Panc1 (cell line): Measurements from ENCODE around the gene IRGQ. TPM values are rescaled to one million over a fixed set of nuclear protein-coding genes. Genes with fewer than 3 reads are reported as not detected.
"Not testable (repeated sequence)": the region's sequence is repeated elsewhere in the genome, so short reads cannot be mapped to it uniquely, and the experiment has no call there.

ENCODE experiments used
- ATAC-seq: fragments of 200-7000 bp; cut with Tn5 transposase; 2 replicates; pipeline ENCODE4 v1.9.1; 2020; ENCODE audit warnings: mild to moderate bottlenecking, moderate library complexity
- BruUV-seq: library from RNA; stranded (reverse); fragments of 400-500 nt; replicated peaks from 2 replicates; lab custom pipeline; 2021; lab: Mats Ljungman, UMichigan
- CTCF ChIA-PET: fragments of 300-600 bp; sonication (Branson Sonifier 250); formaldehyde crosslinking; loops from one replicate; lab custom pipeline; 2022; ENCODE audit warnings: antibody characterized with exemption; lab: Charles Lee
- POLR2A ChIA-PET: fragments of 300-600 bp; sonication (Branson Sonifier 250); formaldehyde crosslinking; loops from one replicate; lab custom pipeline; 2022; ENCODE audit warnings: antibody characterized with exemption; lab: Charles Lee
- DNase-seq: peaks from one replicate; pipeline ENCODE4 v3.0.0-alpha.2; 2010; ENCODE audit warnings: low read depth, low spot score
- H3K27ac ChIP-seq: 2 replicates; pipeline ENCODE4 v1.5.1; 2011; ENCODE audit warnings: mild to moderate bottlenecking, low read length, inconsistent platforms
- H3K27me3 ChIP-seq: fragments of 200-500 bp; sonication (Bioruptor generic); 2 replicates; pipeline ENCODE4 v1.6.0; 2014; ENCODE audit warnings: low read length, inconsistent platforms; ENCODE audit not compliant: control insufficient read depth, insufficient read depth
- H3K36me3 ChIP-seq: fragments of 200-500 bp; sonication (Bioruptor generic); 2 replicates; pipeline ENCODE4 v1.5.1; 2014; ENCODE audit warnings: inconsistent platforms, mild to moderate bottlenecking, low read length, moderate library complexity; ENCODE audit not compliant: control insufficient read depth, insufficient read depth
- H3K4me1 ChIP-seq: 2 replicates; pipeline ENCODE4 v1.5.1; 2011; ENCODE audit warnings: inconsistent platforms, mild to moderate bottlenecking, low read length, moderate library complexity; ENCODE audit not compliant: control insufficient read depth, insufficient read depth
- H3K4me3 ChIP-seq, 2 experiments: 2 replicates each; pipeline ENCODE4 v1.5.1; 2011 to 2012; ENCODE audit warnings: low read depth in 2 of 2, low read length in 2 of 2, mild to moderate bottlenecking in 2 of 2, inconsistent platforms in 1 of 2, moderate library complexity in 1 of 2
- H3K9me3 ChIP-seq: fragments of 200-500 bp; sonication (Bioruptor generic); 2 replicates; pipeline ENCODE4 v1.5.1; 2014; ENCODE audit warnings: low read depth, mild to moderate bottlenecking, inconsistent platforms, low read length, moderate library complexity; ENCODE audit not compliant: control insufficient read depth, insufficient read depth
- POLR2AphosphoS5 ChIP-seq: IDR thresholded peaks from 2 replicates; pipeline ENCODE4 v1.6.1; 2012; ENCODE audit warnings: mild to moderate bottlenecking, low read depth, low read length, moderate library complexity
- SIN3A ChIP-seq: IDR thresholded peaks from 2 replicates; pipeline ENCODE4 v1.6.1; 2012; ENCODE audit warnings: low read depth, mild to moderate bottlenecking, low read length, moderate library complexity, borderline replicate concordance; ENCODE audit not compliant: insufficient read depth
- TCF7L2 ChIP-seq: IDR thresholded peaks from 2 replicates; pipeline ENCODE4 v1.6.1; 2011; ENCODE audit warnings: mild to moderate bottlenecking, low read depth, low read length, inconsistent platforms
- in situ Hi-C: cut with HindIII; loops from 2 replicates; pipeline ENCODE4 v1.10.0; 2016; ENCODE audit warnings: low sequenced_read_pairs, low pct_unique_long_range_greater_than_20kb
- intact Hi-C: fragments of 100-400 bp; cut with micrococcal nuclease; formaldehyde crosslinking; loops from one replicate; pipeline ENCODE4 v1.10.0; 2022; ENCODE audit not compliant: unreplicated experiment
- total RNA-seq: library from RNA; stranded (reverse); gene quantifications from one replicate; pipeline ENCODE4 v1.2.1, GENCODE V29; 2021; ENCODE audit not compliant: unreplicated experiment
- TF ChIP-seq, protein P1 (sequence below): fragments of 450-650 bp; IDR thresholded peaks from 2 replicates; pipeline ENCODE4 v1.5.1; 2017; ENCODE audit warnings: mild to moderate bottlenecking
- TF ChIP-seq, protein P2 (sequence below), 2 experiments: IDR thresholded peaks; 2 replicates each; pipeline ENCODE4 v1.6.1; 2011 to 2012; ENCODE audit warnings: low read depth in 2 of 2, control low read depth in 1 of 2, low read length in 1 of 2, mild to moderate bottlenecking in 1 of 2, moderate library complexity in 1 of 2; ENCODE audit not compliant: insufficient read depth in 1 of 2

Gene IRGQ
- total RNA-seq, 1 experiment from 2014 or later, result 20.4 TPM

DNA sequence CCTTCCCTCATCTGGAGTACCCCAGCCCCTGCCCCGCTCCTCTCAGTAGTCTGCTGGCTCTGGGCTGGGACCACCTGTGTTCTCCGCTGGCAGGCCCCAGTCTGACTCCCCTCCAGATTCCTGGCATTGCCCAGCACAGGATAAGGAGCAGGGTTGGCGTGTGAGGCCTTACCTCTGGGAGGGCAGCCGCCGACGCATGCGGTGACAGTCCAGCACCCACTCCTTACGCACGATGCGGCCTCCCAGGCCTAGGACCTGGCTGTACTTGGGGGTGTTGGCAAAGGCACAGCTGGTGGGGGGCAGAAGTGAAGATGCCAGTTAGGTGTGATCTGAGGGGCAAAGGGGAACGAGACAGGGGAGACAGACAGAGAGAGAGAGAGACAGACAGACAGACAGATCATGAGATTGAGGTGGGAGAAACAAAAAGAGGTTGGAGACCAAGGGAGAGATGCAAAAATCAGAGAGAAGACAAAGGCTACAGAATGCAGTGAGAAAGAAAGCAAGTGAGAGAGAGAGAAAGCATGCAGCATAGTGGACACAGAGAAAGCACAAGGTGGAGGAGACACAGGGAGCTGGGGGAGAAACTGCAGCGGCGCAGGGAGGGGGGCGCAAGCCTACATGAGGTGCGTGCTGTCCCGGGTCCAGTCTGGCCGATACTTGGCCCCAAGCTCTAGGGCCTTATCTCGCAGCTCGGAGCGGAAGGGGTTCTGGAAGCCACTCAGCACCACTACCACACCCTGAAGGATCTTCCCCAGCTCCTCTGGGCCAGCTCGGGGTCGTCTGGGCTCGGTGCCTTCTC is 44.3 kb downstream of the IRGQ start:
- in situ Hi-C loops (no loop called here), intact Hi-C loops (no loop called here)
- BruUV-seq, result no TSS peak
- ATAC-seq (no peak), DNase-seq (no peak)
- no peak for TF ChIP-seq TCF7L2
- no peak for TF ChIP-seq SIN3A
- TF ChIP-seq, protein P1, sequence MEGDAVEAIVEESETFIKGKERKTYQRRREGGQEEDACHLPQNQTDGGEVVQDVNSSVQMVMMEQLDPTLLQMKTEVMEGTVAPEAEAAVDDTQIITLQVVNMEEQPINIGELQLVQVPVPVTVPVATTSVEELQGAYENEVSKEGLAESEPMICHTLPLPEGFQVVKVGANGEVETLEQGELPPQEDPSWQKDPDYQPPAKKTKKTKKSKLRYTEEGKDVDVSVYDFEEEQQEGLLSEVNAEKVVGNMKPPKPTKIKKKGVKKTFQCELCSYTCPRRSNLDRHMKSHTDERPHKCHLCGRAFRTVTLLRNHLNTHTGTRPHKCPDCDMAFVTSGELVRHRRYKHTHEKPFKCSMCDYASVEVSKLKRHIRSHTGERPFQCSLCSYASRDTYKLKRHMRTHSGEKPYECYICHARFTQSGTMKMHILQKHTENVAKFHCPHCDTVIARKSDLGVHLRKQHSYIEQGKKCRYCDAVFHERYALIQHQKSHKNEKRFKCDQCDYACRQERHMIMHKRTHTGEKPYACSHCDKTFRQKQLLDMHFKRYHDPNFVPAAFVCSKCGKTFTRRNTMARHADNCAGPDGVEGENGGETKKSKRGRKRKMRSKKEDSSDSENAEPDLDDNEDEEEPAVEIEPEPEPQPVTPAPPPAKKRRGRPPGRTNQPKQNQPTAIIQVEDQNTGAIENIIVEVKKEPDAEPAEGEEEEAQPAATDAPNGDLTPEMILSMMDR, result no peak
- TF ChIP-seq, protein P2, sequence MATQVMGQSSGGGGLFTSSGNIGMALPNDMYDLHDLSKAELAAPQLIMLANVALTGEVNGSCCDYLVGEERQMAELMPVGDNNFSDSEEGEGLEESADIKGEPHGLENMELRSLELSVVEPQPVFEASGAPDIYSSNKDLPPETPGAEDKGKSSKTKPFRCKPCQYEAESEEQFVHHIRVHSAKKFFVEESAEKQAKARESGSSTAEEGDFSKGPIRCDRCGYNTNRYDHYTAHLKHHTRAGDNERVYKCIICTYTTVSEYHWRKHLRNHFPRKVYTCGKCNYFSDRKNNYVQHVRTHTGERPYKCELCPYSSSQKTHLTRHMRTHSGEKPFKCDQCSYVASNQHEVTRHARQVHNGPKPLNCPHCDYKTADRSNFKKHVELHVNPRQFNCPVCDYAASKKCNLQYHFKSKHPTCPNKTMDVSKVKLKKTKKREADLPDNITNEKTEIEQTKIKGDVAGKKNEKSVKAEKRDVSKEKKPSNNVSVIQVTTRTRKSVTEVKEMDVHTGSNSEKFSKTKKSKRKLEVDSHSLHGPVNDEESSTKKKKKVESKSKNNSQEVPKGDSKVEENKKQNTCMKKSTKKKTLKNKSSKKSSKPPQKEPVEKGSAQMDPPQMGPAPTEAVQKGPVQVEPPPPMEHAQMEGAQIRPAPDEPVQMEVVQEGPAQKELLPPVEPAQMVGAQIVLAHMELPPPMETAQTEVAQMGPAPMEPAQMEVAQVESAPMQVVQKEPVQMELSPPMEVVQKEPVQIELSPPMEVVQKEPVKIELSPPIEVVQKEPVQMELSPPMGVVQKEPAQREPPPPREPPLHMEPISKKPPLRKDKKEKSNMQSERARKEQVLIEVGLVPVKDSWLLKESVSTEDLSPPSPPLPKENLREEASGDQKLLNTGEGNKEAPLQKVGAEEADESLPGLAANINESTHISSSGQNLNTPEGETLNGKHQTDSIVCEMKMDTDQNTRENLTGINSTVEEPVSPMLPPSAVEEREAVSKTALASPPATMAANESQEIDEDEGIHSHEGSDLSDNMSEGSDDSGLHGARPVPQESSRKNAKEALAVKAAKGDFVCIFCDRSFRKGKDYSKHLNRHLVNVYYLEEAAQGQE (IDR thresholded peaks at IDR 0.05; ENCODE audit: insufficient read depth in 1 of 2, low read depth in 2 of 2, low read length in 1 of 2), result no peak
- no peak for TF ChIP-seq POLR2AphosphoS5
- Histone ChIP-seq H3K4me3 (no peak overlapping the region), H3K27me3 (no peaks in the 10 kb centered on the region), H3K9me3 (no peaks in the 10 kb centered on the region), H3K4me1 (no peaks in the 10 kb centered on the region), H3K36me3 (no peaks in the 10 kb centered on the region), H3K27ac (no peak overlapping the region)
- ChIA-PET POLR2A (no interaction called here), CTCF (no interaction called here)

DNA sequence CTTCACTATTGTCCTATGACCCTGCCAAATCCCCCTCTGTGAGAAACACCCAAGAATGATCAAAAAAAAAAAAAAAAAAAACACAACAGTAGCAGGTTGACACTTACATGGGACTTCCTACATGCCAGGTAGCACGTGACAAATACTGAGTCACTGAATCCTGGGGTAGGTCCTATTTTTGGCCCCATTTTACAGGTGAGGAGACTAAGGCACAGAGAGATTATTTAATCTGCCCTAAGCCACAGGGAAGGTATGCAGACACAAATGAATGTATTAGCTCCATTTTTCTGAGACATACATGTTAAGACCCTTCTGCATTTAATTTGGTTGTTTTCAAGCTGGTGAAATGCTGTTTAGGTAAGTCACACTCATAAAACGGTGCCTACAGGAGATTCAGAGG is 47.2 kb downstream of the IRGQ start:
- H3K4me3 ChIP-seq, result no peak overlapping the region
- ATAC-seq (no peak), DNase-seq (no peak)
- CTCF ChIA-PET, result no interaction called here
- TF ChIP-seq SIN3A (no peak), TCF7L2 (no peak), POLR2AphosphoS5 (no peak)
- TF ChIP-seq, protein P1, result no peak
- TF ChIP-seq, protein P2 (IDR thresholded peaks at IDR 0.05; ENCODE audit: insufficient read depth in 1 of 2, low read depth in 2 of 2, low read length in 1 of 2), result no peak
- POLR2A ChIA-PET, result no interaction called here
- H3K36me3 ChIP-seq, result no peaks in the 10 kb centered on the region
- H3K9me3 ChIP-seq, result no peaks in the 10 kb centered on the region
- intact Hi-C loops, result no loop called here
- H3K4me1 ChIP-seq, result no peaks in the 10 kb centered on the region
- in situ Hi-C loops, result no loop called here
- no TSS peak for BruUV-seq
- H3K27me3 ChIP-seq, result no peaks in the 10 kb centered on the region
- H3K27ac ChIP-seq, result no peak overlapping the region

DNA sequence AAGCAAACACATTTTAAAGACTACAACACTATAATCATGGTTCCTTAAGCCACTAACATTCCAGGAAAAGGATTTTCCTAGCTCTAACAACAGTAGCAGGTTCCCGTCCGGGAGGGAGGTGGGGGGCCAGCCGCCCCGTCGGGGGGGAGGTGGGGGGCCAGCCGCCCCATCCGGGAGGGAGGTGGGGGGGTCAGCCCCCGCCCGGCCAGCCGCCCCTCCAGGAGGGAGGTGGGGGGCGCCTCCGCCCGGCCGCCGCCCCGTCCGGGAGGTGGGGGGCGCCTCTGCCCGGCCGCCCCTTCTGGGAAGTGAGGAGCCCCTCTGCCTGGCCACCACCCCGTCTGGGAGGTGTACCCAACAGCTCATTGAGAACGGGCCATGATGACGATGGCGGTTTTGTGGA is 48.0 kb downstream of the IRGQ start:
- ATAC-seq, H3K36me3 ChIP-seq, H3K4me1 ChIP-seq, H3K27me3 ChIP-seq, intact Hi-C loops, in situ Hi-C loops, DNase-seq, H3K4me3 ChIP-seq, H3K27ac ChIP-seq, POLR2A ChIA-PET, CTCF ChIA-PET, BruUV-seq, H3K9me3 ChIP-seq: not testable (repeated sequence)
